Caco-2 (cell line): ENCODE data around the gene RACK1. TPM values are rescaled to one million over a fixed set of nuclear protein-coding genes. Genes with fewer than 3 reads are reported as not detected.

Source experiments
- BruUV-seq: library from RNA; stranded (reverse); fragments of 400-500 nt; replicated peaks from 2 replicates; lab custom pipeline; 2021; lab: Mats Ljungman, UMichigan
- CTCF ChIA-PET: fragments of 300-600 bp; sonication (Branson Sonifier 250); formaldehyde crosslinking; loops from one replicate; lab custom pipeline; 2022; ENCODE audit warnings: antibody characterized with exemption; lab: Charles Lee
- POLR2A ChIA-PET: fragments of 300-600 bp; sonication (Branson Sonifier 250); formaldehyde crosslinking; loops from one replicate; lab custom pipeline; 2022; ENCODE audit warnings: antibody characterized with exemption; lab: Charles Lee
- DNase-seq, 2 experiments: peaks; one replicate each; pipeline versions ENCODE4 v3.0.0 to v3.0.0-alpha.2; 2020 to 2022
- H3K27me3 ChIP-seq: replicated peaks from 2 replicates; pipeline ENCODE4 v1.6.0; 2011; ENCODE audit warnings: low read length; ENCODE audit not compliant: control insufficient read depth, insufficient read depth
- H3K36me3 ChIP-seq: 2 replicates; pipeline ENCODE4 v1.5.1; 2011; ENCODE audit warnings: low read length; ENCODE audit not compliant: control insufficient read depth, insufficient read depth
- H3K4me1 ChIP-seq: fragments of 250-450 bp; sonication (Bioruptor Pico); 2 replicates; pipeline ENCODE4 v1.5.1; 2020; ENCODE audit warnings: mild to moderate bottlenecking
- H3K4me3 ChIP-seq: 2 replicates; pipeline ENCODE4 v1.5.1; 2011; ENCODE audit warnings: low read depth, mild to moderate bottlenecking, control low read depth, low read length
- H3K9me3 ChIP-seq: fragments of 250-450 bp; sonication (Bioruptor Pico); 2 replicates; pipeline ENCODE4 v1.5.1; 2020; ENCODE audit warnings: mild to moderate bottlenecking, moderate library complexity
- H3K27ac Mint-ChIP-seq: one replicate; pipeline ENCODE4 v1.8.0; 2022; ENCODE audit warnings: mixed read lengths; ENCODE audit not compliant: unreplicated experiment
- H3K27me3 Mint-ChIP-seq: one replicate; pipeline ENCODE4 v1.8.0; 2022; ENCODE audit warnings: mixed read lengths; ENCODE audit not compliant: insufficient read depth, unreplicated experiment
- H3K36me3 Mint-ChIP-seq: one replicate; pipeline ENCODE4 v1.8.0; 2022; ENCODE audit warnings: mild to moderate bottlenecking, mixed read lengths; ENCODE audit not compliant: insufficient read depth, unreplicated experiment
- H3K4me1 Mint-ChIP-seq: one replicate; pipeline ENCODE4 v1.8.0; 2022; ENCODE audit warnings: low read depth, mixed read lengths; ENCODE audit not compliant: unreplicated experiment
- H3K4me3 Mint-ChIP-seq: one replicate; pipeline ENCODE4 v1.8.0; 2022; ENCODE audit warnings: mild to moderate bottlenecking, moderate library complexity, mixed read lengths; ENCODE audit not compliant: unreplicated experiment
- H3K9me3 Mint-ChIP-seq: one replicate; pipeline ENCODE4 v1.8.0; 2022; ENCODE audit warnings: mixed read lengths; ENCODE audit not compliant: unreplicated experiment
- intact Hi-C: fragments of 100-400 bp; cut with micrococcal nuclease; formaldehyde crosslinking; loops from one replicate; pipeline ENCODE4 v1.10.0; 2022; ENCODE audit not compliant: unreplicated experiment
- total RNA-seq: library from RNA; stranded (reverse); gene quantifications from 2 replicates; pipeline ENCODE4 v1.2.3, GENCODE V29; 2022
- TF ChIP-seq, protein P1 (sequence below), 2 experiments: fragments of 200-600 bp in 1 of 2; IDR thresholded peaks; 1 replicate in 1 of 2; 2 replicates in 1 of 2; pipeline versions ENCODE4 v1.5.1 to v1.8.0; 2011 to 2022; ENCODE audit warnings: antibody characterized with exemption in 1 of 2, control low read depth in 1 of 2, inconsistent platforms in 1 of 2, low read depth in 1 of 2, low read length in 1 of 2, mild to moderate bottlenecking in 1 of 2, moderate library complexity in 1 of 2; ENCODE audit not compliant: insufficient read depth in 1 of 2, severe bottlenecking in 1 of 2, unreplicated experiment in 1 of 2

RACK1 gene
- total RNA-seq, 1 experiment from 2014 or later = 2,098 TPM

DNA sequence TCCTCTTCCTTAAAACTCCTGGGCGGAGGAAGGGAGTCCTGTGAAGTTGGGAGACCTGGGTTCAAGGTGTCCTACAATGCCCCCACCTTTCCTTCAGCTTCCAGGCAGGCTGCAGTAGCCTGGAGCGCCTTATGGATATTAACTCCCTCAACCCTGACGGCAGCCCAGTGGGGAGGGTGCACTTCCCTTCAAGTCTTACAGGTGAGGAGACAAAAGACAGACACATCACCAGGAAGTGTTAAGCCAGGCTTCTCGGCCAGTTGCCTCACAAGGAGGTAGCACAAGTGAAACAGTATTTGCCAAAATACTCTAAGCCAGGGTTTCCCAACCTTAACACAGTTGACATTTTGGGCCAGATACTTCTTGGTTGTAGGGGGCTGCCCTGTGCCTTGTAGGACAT lies 42.9 kb downstream of the RACK1 start:
- Mint-ChIP-seq H3K4me3 (no peak overlapping the region), H3K9me3 (no peaks in the 10 kb centered on the region), H3K36me3 (peaks cover 8% of the 10 kb centered on the region), H3K4me1 (peaks cover 24% of the 10 kb centered on the region), H3K27ac (no peak overlapping the region), H3K27me3 (peaks cover 2% of the 10 kb centered on the region)
- ChIA-PET CTCF (no interaction called here), POLR2A (no interaction called here)
- TF ChIP-seq, protein P1, sequence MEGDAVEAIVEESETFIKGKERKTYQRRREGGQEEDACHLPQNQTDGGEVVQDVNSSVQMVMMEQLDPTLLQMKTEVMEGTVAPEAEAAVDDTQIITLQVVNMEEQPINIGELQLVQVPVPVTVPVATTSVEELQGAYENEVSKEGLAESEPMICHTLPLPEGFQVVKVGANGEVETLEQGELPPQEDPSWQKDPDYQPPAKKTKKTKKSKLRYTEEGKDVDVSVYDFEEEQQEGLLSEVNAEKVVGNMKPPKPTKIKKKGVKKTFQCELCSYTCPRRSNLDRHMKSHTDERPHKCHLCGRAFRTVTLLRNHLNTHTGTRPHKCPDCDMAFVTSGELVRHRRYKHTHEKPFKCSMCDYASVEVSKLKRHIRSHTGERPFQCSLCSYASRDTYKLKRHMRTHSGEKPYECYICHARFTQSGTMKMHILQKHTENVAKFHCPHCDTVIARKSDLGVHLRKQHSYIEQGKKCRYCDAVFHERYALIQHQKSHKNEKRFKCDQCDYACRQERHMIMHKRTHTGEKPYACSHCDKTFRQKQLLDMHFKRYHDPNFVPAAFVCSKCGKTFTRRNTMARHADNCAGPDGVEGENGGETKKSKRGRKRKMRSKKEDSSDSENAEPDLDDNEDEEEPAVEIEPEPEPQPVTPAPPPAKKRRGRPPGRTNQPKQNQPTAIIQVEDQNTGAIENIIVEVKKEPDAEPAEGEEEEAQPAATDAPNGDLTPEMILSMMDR (IDR thresholded peaks at IDR 0.05; ENCODE audit: insufficient read depth in 1 of 2, low read depth in 1 of 2, low read length in 1 of 2, severe bottlenecking in 1 of 2, unreplicated experiment in 1 of 2) = no peak
- intact Hi-C loops = no loop called here
- BruUV-seq = no TSS peak
- H3K36me3 ChIP-seq = no peaks in the 10 kb centered on the region
- no peaks in the 10 kb centered on the region for H3K9me3 ChIP-seq
- no peak for DNase-seq
- H3K27me3 ChIP-seq = no peaks in the 10 kb centered on the region; the same call in 1 of the 2 replicates
- peaks cover 8% of the 10 kb centered on the region; the same call in 1 of the 2 replicates for H3K4me1 ChIP-seq
- H3K4me3 ChIP-seq = no peak overlapping the region

DNA sequence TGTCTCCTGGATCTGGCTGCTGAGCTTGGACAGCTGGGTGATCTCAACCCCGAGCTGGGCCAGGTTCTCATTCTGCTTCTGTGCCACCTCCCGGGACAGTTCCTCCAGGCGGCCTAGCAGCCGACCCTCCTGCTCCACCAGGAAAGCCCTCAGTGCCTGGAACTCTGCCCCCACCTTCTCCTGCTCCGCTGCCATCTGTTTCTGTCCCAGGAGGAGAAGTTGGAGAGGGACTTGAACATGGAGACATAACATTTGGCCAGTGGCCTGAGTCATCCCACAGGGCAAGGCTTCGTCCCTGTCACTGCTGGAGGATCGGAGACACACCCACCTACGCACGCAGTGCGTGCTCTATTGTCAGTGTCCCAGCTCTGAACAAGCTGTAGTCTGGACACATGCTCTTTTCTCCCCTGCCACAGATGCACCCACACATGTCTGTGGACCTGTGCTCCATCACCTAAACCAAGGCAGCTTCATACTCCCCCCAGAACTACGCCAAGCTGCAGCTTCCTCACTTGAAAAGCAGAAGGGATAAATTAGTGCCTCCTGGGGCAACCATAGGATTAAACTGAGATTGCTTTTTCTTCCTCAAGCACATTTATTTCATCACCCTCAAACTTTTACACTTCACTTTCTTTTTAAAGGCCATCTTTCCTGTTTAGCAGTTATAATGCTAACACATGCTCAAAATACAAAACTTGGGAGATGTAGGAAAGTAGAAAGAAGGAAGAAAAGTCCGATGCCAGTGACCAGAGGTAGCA lies 43.6 kb downstream of the RACK1 start:
- Mint-ChIP-seq H3K4me1 (peaks cover 21% of the 10 kb centered on the region), H3K36me3 (peaks cover 5% of the 10 kb centered on the region), H3K4me3 (no peak overlapping the region), H3K9me3 (no peaks in the 10 kb centered on the region), H3K27ac (no peak overlapping the region), H3K27me3 (no peaks in the 10 kb centered on the region)
- POLR2A ChIA-PET = no interaction called here
- no peaks in the 10 kb centered on the region for H3K9me3 ChIP-seq
- H3K36me3 ChIP-seq = no peaks in the 10 kb centered on the region
- peaks cover 8% of the 10 kb centered on the region; the same call in 1 of the 2 replicates for H3K4me1 ChIP-seq
- CTCF ChIA-PET = no interaction called here
- no peak overlapping the region for H3K4me3 ChIP-seq
- no TSS peak for BruUV-seq
- no peaks in the 10 kb centered on the region; the same call in 1 of the 2 replicates for H3K27me3 ChIP-seq
- intact Hi-C loops = no loop called here
- TF ChIP-seq, protein P1 (IDR thresholded peaks at IDR 0.05; ENCODE audit: insufficient read depth in 1 of 2, low read depth in 1 of 2, low read length in 1 of 2, severe bottlenecking in 1 of 2, unreplicated experiment in 1 of 2) = no peak
- no peak for DNase-seq

DNA sequence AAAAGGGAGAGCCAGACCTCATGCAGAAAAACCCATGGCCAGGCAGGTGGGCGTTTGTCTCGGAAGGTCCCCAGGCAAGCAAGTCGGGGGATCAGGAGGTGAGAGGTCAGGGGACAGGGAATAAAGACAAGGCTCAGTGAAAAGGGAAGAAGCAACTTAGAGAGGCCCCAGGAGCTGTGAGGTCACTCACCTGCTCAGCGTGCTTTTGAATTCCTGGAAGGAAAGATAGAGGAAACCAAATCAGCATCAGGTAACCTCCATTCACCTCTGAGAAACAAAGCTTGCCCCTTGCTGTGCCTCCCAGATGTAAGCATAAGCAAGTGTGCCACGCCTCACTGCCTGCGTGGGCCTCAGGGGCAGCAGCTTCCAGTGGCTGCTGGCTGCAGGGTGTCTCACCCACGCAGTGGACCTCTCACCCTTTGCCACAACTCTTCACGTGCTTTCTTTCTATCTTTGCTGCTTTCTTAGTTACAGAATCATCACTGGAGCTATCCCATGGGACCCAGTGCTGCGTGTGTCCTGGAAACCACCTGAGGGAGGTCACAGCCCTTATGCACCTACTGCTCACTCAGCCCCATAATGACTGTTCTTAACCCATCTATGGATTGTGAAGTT lies 44.7 kb downstream of the RACK1 start:
- Mint-ChIP-seq H3K9me3 (no peaks in the 10 kb centered on the region), H3K4me1 (peaks cover 21% of the 10 kb centered on the region), H3K27me3 (no peaks in the 10 kb centered on the region), H3K36me3 (peaks cover 2% of the 10 kb centered on the region), H3K27ac (no peak overlapping the region), H3K4me3 (no peak overlapping the region)
- H3K36me3 ChIP-seq = no peaks in the 10 kb centered on the region
- no peaks in the 10 kb centered on the region; the same call in 1 of the 2 replicates for H3K27me3 ChIP-seq
- H3K4me1 ChIP-seq = peaks cover 8% of the 10 kb centered on the region; the same call in 1 of the 2 replicates
- TF ChIP-seq, protein P1 (IDR thresholded peaks at IDR 0.05; ENCODE audit: insufficient read depth in 1 of 2, low read depth in 1 of 2, low read length in 1 of 2, severe bottlenecking in 1 of 2, unreplicated experiment in 1 of 2) = no peak
- BruUV-seq = no TSS peak
- intact Hi-C loops = no loop called here
- ChIA-PET POLR2A (no interaction called here), CTCF (no interaction called here)
- no peak overlapping the region for H3K4me3 ChIP-seq
- DNase-seq = no peak
- H3K9me3 ChIP-seq = no peaks in the 10 kb centered on the region
